ENCODE measurements around the gene EML3. TPM values are rescaled to one million over a fixed set of nuclear protein-coding genes. Genes with fewer than 3 reads are reported as not detected.

The EML3 gene
- total RNA-seq, 1 experiment from 2014 or later, result 88.8 TPM

DNA sequence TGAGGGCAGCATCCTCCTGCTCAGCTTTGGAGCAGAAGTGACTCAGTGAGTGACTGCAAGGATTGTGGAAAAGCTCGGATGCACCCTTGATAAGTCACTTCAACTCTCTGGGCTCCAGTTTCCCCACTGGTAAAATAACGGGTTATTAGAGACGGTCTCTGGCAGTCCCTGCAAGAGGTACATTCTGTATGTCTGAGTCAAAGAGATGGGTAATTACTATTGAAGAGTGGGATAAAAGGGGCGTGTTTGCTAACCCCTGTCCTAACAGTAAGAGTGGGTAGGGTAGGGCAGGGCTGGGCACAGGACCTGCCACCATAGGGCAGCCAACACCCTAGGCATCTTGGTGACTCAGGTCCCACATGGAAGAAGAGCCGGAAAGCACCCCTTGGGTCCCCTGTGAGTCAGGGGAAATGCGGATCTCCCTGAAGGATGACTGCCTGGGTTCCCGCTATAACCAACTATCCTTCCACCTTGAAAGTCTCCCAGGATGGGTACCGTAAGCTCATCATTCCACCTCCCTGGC, 58.7 kb downstream of the EML3 start:
- H3K27me3 ChIP-seq (ENCODE audit: control insufficient read depth, insufficient read depth, low read length), result no peaks in the 10 kb centered on the region
- in situ Hi-C loops (cut with HindIII; ENCODE audit: low pct_unique_long_range_greater_than_20kb, low sequenced_read_pairs) (no loop called here), intact Hi-C loops (cut with micrococcal nuclease; ENCODE audit: unreplicated experiment) (no loop called here)
- POLR2A ChIA-PET, result interaction anchor here (0.6 to 1.0 kb wide), 2 partner anchors 70 to 114 kb away, joined by 3 to 5 read pairs; no protein-coding TSS in a partner anchor
- no peaks in the 10 kb centered on the region for H3K9me3 ChIP-seq (ENCODE audit: control insufficient read depth, insufficient read depth, low read depth, low read length)
- CTCF ChIA-PET, result interaction anchor here (0.7 kb wide), 1 partner anchor 130 kb away, joined by 6 read pairs; no protein-coding TSS in a partner anchor
- TF ChIP-seq TCF7L2 (IDR thresholded peaks at IDR 0.05; ENCODE audit: low read depth, low read length) (no peak), POLR2AphosphoS5 (IDR thresholded peaks at IDR 0.05; ENCODE audit: low read depth, low read length) (no peak)
- H3K4me1 ChIP-seq (ENCODE audit: control insufficient read depth, insufficient read depth, low read length), result peaks cover 88% of the 10 kb centered on the region
- ATAC-seq (peak; percentile 22), DNase-seq (ENCODE audit: low read depth, low spot score) (peak; percentile 85)
- no TSS peak for BruUV-seq (replicated peaks)
- peak overlapping the region in 1 of 2 experiments; percentile 47; a peak in 2 of 4 replicates for H3K4me3 ChIP-seq (ENCODE audit: low read depth in 2 of 2, low read length in 2 of 2)
- H3K36me3 ChIP-seq (ENCODE audit: control insufficient read depth, insufficient read depth, low read length), result peaks cover under 1% of the 10 kb centered on the region; the same call in 1 of the 2 replicates
- peak overlapping the region; percentile 94 for H3K27ac ChIP-seq (ENCODE audit: low read length)

DNA sequence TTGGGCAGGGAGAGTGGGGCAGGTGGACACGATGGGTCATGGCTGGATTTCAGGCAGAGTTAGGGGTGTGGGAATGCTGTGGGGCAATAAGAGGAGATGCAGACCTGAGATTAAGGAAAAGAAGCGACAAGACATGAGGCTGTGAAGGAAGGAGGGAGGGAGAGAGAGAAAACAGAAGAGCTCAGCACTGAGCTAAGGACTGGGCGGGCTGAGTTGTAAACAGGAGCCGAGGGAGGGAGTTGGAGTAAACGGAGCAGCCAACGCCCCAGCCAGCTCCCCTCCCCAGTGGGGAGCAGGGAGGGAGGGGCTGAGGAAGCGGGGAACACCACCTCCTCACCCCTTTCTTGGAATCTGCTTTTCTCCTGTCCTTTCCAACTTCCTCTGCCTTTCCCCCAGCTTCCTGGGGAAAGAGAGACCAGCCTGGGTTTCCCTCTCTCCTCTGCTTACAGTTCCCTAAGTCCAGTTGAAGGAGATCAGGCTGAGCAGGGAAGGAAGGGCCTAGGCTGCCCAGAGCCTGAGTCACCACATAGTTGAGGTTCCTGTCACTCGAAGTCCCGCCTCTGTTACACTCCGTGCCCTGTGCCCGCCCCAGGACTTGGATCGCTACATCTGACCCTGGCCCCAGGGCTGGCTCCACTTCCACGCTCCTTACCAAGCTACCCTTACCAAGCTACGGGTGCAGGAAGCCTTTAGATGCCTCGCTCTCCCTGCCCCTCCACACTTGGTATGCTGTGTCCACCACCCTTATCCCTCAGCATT, 59.3 kb downstream of the EML3 start:
- Histone ChIP-seq H3K36me3 (ENCODE audit: control insufficient read depth, insufficient read depth, low read length) (no peaks in the 10 kb centered on the region; the same call in 1 of the 2 replicates), H3K27ac (ENCODE audit: low read length) (peak overlapping the region; percentile 94), H3K4me1 (ENCODE audit: control insufficient read depth, insufficient read depth, low read length) (peaks cover 88% of the 10 kb centered on the region), H3K9me3 (ENCODE audit: control insufficient read depth, insufficient read depth, low read depth, low read length) (no peaks in the 10 kb centered on the region), H3K4me3 (ENCODE audit: low read depth in 2 of 2, low read length in 2 of 2) (peak overlapping the region; percentile 5 to 47; a peak in 3 of 4 replicates), H3K27me3 (ENCODE audit: control insufficient read depth, insufficient read depth, low read length) (no peaks in the 10 kb centered on the region)
- peak; percentile 83 for ATAC-seq
- intact Hi-C loops (cut with micrococcal nuclease; ENCODE audit: unreplicated experiment), result no loop called here
- POLR2A ChIA-PET, result interaction anchor here (0.5 to 1.4 kb wide), 8 partner anchors 10 to 176 kb away, joined by 3 to 8 read pairs (median 4); no protein-coding TSS in a partner anchor
- BruUV-seq (replicated peaks), result TSS peak; percentile 81
- DNase-seq (ENCODE audit: low read depth, low spot score), result peak; percentile 87
- TF ChIP-seq, protein P1, sequence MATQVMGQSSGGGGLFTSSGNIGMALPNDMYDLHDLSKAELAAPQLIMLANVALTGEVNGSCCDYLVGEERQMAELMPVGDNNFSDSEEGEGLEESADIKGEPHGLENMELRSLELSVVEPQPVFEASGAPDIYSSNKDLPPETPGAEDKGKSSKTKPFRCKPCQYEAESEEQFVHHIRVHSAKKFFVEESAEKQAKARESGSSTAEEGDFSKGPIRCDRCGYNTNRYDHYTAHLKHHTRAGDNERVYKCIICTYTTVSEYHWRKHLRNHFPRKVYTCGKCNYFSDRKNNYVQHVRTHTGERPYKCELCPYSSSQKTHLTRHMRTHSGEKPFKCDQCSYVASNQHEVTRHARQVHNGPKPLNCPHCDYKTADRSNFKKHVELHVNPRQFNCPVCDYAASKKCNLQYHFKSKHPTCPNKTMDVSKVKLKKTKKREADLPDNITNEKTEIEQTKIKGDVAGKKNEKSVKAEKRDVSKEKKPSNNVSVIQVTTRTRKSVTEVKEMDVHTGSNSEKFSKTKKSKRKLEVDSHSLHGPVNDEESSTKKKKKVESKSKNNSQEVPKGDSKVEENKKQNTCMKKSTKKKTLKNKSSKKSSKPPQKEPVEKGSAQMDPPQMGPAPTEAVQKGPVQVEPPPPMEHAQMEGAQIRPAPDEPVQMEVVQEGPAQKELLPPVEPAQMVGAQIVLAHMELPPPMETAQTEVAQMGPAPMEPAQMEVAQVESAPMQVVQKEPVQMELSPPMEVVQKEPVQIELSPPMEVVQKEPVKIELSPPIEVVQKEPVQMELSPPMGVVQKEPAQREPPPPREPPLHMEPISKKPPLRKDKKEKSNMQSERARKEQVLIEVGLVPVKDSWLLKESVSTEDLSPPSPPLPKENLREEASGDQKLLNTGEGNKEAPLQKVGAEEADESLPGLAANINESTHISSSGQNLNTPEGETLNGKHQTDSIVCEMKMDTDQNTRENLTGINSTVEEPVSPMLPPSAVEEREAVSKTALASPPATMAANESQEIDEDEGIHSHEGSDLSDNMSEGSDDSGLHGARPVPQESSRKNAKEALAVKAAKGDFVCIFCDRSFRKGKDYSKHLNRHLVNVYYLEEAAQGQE (IDR thresholded peaks at IDR 0.05; ENCODE audit: insufficient read depth in 1 of 2, low read depth in 2 of 2, low read length in 1 of 2), result no peak
- TF ChIP-seq, protein P2, sequence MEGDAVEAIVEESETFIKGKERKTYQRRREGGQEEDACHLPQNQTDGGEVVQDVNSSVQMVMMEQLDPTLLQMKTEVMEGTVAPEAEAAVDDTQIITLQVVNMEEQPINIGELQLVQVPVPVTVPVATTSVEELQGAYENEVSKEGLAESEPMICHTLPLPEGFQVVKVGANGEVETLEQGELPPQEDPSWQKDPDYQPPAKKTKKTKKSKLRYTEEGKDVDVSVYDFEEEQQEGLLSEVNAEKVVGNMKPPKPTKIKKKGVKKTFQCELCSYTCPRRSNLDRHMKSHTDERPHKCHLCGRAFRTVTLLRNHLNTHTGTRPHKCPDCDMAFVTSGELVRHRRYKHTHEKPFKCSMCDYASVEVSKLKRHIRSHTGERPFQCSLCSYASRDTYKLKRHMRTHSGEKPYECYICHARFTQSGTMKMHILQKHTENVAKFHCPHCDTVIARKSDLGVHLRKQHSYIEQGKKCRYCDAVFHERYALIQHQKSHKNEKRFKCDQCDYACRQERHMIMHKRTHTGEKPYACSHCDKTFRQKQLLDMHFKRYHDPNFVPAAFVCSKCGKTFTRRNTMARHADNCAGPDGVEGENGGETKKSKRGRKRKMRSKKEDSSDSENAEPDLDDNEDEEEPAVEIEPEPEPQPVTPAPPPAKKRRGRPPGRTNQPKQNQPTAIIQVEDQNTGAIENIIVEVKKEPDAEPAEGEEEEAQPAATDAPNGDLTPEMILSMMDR (IDR thresholded peaks at IDR 0.05), result no peak
- TF ChIP-seq POLR2AphosphoS5 (IDR thresholded peaks at IDR 0.05; ENCODE audit: low read depth, low read length), result peak; percentile 74
- TF ChIP-seq SIN3A (IDR thresholded peaks at IDR 0.05; ENCODE audit: borderline replicate concordance, insufficient read depth, low read depth, low read length), result no peak; the same call in 1 of the 2 replicates
- TF ChIP-seq TCF7L2 (IDR thresholded peaks at IDR 0.05; ENCODE audit: low read depth, low read length), result peak; percentile 30; the same call in 1 of the 2 replicates
- in situ Hi-C loops (cut with HindIII; ENCODE audit: low pct_unique_long_range_greater_than_20kb, low sequenced_read_pairs), result no loop called here
- CTCF ChIA-PET, result interaction anchor here (1.0 to 2.3 kb wide), 2 partner anchors 10 to 159 kb away, joined by 3 to 13 read pairs; no protein-coding TSS in a partner anchor
